Fibroblast of mammary gland (primary cell): ENCODE measurements around the gene KIAA1210.

ENCODE experiments used
- DNase-seq: peaks from one replicate; pipeline ENCODE4 v3.0.0-alpha.2; 2010; ENCODE audit warnings: low read depth
- H3K4me3 ChIP-seq: 2 replicates; pipeline ENCODE4 v1.5.1; 2011; ENCODE audit warnings: low read depth, mild to moderate bottlenecking, low read length, moderate library complexity; ENCODE audit not compliant: control insufficient read depth
- TF ChIP-seq, protein P1 (sequence below): conservative IDR thresholded peaks from 2 replicates; pipeline ENCODE4 v1.5.1; 2011; ENCODE audit warnings: low read depth, low read length, inconsistent platforms; ENCODE audit not compliant: control insufficient read depth, insufficient read depth

KIAA1210 gene

GRCh38 chrX:119101168-119101567, 26.4 kb downstream of the KIAA1210 start:
- TF ChIP-seq, protein P1, sequence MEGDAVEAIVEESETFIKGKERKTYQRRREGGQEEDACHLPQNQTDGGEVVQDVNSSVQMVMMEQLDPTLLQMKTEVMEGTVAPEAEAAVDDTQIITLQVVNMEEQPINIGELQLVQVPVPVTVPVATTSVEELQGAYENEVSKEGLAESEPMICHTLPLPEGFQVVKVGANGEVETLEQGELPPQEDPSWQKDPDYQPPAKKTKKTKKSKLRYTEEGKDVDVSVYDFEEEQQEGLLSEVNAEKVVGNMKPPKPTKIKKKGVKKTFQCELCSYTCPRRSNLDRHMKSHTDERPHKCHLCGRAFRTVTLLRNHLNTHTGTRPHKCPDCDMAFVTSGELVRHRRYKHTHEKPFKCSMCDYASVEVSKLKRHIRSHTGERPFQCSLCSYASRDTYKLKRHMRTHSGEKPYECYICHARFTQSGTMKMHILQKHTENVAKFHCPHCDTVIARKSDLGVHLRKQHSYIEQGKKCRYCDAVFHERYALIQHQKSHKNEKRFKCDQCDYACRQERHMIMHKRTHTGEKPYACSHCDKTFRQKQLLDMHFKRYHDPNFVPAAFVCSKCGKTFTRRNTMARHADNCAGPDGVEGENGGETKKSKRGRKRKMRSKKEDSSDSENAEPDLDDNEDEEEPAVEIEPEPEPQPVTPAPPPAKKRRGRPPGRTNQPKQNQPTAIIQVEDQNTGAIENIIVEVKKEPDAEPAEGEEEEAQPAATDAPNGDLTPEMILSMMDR: no peak
- no peak for DNase-seq
- H3K4me3 ChIP-seq: no peak overlapping the region

GRCh38 chrX:119095936-119096335, 31.7 kb downstream of the KIAA1210 start:
- DNase-seq: peak; percentile 55
- TF ChIP-seq, protein P1: no peak
- H3K4me3 ChIP-seq: no peak overlapping the region

GRCh38 chrX:119094819-119095218, 32.8 kb downstream of the KIAA1210 start:
- TF ChIP-seq, protein P1: no peak
- H3K4me3 ChIP-seq: no peak overlapping the region
- DNase-seq: no peak

GRCh38 chrX:119093991-119094735, 33.4 kb downstream of the KIAA1210 start:
- no peak overlapping the region for H3K4me3 ChIP-seq
- DNase-seq: peak; percentile 61

DNA sequence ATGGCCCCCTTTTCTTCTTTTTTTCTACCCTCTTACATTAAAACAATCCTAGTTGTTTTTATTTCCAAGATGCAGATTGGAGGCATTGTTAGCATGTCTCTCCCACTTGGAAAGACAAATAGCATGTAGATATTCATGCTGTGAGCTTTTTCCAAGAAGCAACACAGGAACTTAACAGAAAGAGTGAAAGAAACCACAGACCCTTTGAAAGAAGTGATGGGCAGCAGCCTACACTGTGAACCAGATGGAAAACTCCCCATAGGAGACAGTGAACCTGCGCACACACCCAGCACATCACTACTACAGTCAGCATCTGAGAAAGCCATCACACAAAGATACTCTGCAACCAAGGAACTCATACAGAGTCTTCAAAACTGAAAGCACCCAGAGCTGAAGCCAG, 37.0 kb downstream of the KIAA1210 start:
- TF ChIP-seq, protein P1: no peak
- H3K4me3 ChIP-seq: no peak overlapping the region
- no peak for DNase-seq

More at GRCh38 chrX:119093991-119094735, 33.4 kb downstream of the KIAA1210 start:
- TF ChIP-seq, protein P1: no peak

DNA sequence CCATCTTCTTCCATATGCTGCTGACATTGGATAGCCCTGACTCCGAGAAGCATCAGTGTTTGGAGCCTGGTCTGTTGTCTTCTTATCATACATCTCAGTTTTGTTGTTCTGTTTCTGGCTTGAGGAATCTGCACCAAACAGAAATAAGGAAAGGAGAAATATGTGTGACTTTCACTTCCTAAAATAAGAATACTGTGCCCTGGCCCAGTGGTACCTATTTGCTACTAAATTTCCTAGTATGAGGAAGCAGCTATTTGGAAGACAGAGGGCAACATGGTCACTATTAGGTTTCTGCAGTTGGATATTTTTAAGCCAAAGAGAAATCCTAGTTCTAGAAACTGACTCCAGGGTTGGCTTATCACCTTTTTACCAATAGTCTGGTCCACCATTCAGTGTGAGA, 38.0 kb downstream of the KIAA1210 start:
- no peak overlapping the region for H3K4me3 ChIP-seq
- no peak for DNase-seq
- TF ChIP-seq, protein P1: no peak
